Endothelial cell of umbilical vein (primary cell): ENCODE results near the gene TENT5C. TPM values are rescaled to one million over a fixed set of nuclear protein-coding genes. Genes with fewer than 3 reads are reported as not detected.

ENCODE experiments used
- BruUV-seq: library from RNA; stranded (reverse); fragments of 400-500 nt; replicated peaks from 2 replicates; lab custom pipeline; 2021; lab: Mats Ljungman, UMichigan
- CTCF ChIA-PET: fragments of 300-600, 350-600 bp; sonication (Branson Sonifier 250); formaldehyde crosslinking; loops from one replicate; lab custom pipeline; 2021; ENCODE audit warnings: antibody characterized with exemption, inconsistent platforms; lab: Charles Lee
- POLR2A ChIA-PET: fragments of 300-600, 350-600 bp; sonication (Branson Sonifier 250); formaldehyde crosslinking; loops from one replicate; lab custom pipeline; 2021; ENCODE audit warnings: antibody characterized with exemption, inconsistent platforms; lab: Charles Lee
- DNase-seq: peaks from one replicate; pipeline ENCODE4 v3.0.0-alpha.2; 2011; ENCODE audit warnings: low read depth, low spot score
- FAIRE-seq: peaks from 2 replicates; lab custom pipeline; 2011; peaks lifted over from hg19 to GRCh38; lab: Jason Lieb, UNC
- H2AFZ ChIP-seq: 2 replicates; pipeline ENCODE4 v1.6.0; 2012; ENCODE audit warnings: low read depth, low read length, control low read depth, inconsistent platforms
- H3K27ac ChIP-seq: 2 replicates; pipeline ENCODE4 v1.5.1; 2011; ENCODE audit warnings: low read depth, mild to moderate bottlenecking, control low read depth, low read length, moderate library complexity; ENCODE audit not compliant: insufficient read depth
- H3K27me3 ChIP-seq, 2 experiments: 2 replicates each; pipeline versions ENCODE4 v1.6.0 to v1.6.1; 2011; ENCODE audit warnings: low read length in 2 of 2, mixed read lengths in 1 of 2; ENCODE audit not compliant: control insufficient read depth in 2 of 2, insufficient read depth in 2 of 2
- H3K36me3 ChIP-seq, 2 experiments: 2 replicates in 1 of 2; 3 replicates in 1 of 2; pipeline ENCODE4 v1.5.1; 2011; ENCODE audit warnings: low read length in 2 of 2, mild to moderate bottlenecking in 1 of 2, moderate library complexity in 1 of 2; ENCODE audit not compliant: control insufficient read depth in 2 of 2, insufficient read depth in 2 of 2; ENCODE audit errors: extremely low read depth in 1 of 2
- H3K4me1 ChIP-seq: 3 replicates; pipeline ENCODE4 v1.5.1; 2011; ENCODE audit warnings: mild to moderate bottlenecking, low read length; ENCODE audit not compliant: control insufficient read depth, insufficient read depth; ENCODE audit errors: extremely low read depth
- H3K4me2 ChIP-seq: 2 replicates; pipeline ENCODE4 v1.6.1; 2011; ENCODE audit warnings: low read length, control low read depth, mixed read lengths; ENCODE audit not compliant: insufficient read depth
- H3K4me3 ChIP-seq, 3 experiments: fragments of 200-600 bp in 1 of 3; sonication (generic), shearing (Covaris generic) in 1 of 3; replicated peaks in 1 of 3; 2 replicates each; pipeline ENCODE4 v1.5.1; 2011 to 2016; ENCODE audit warnings: control low read depth in 3 of 3, low read length in 3 of 3, mild to moderate bottlenecking in 2 of 3, inconsistent platforms in 1 of 3, low read depth in 1 of 3, moderate library complexity in 1 of 3; ENCODE audit not compliant: insufficient read depth in 1 of 3
- H3K79me2 ChIP-seq: 2 replicates; pipeline ENCODE4 v1.6.0; 2012; ENCODE audit warnings: low read length, inconsistent platforms; ENCODE audit not compliant: control insufficient read depth, insufficient read depth
- H3K9ac ChIP-seq: replicated peaks from 2 replicates; pipeline ENCODE3; 2011; ENCODE audit warnings: low read length, control low read depth; ENCODE audit not compliant: insufficient read depth; ENCODE audit errors: extremely low read depth
- H3K9me1 ChIP-seq: replicated peaks from 3 replicates; pipeline ENCODE4 v1.6.0; 2011; ENCODE audit warnings: mild to moderate bottlenecking, low read length; ENCODE audit not compliant: control insufficient read depth, insufficient read depth; ENCODE audit errors: extremely low read depth
- H3K9me3 ChIP-seq: replicated peaks from 2 replicates; pipeline ENCODE4 v1.5.1; 2012; ENCODE audit warnings: low read length, inconsistent platforms; ENCODE audit not compliant: control insufficient read depth, insufficient read depth
- H4K20me1 ChIP-seq: replicated peaks from 2 replicates; pipeline ENCODE3; 2011; ENCODE audit warnings: mild to moderate bottlenecking, low read length; ENCODE audit not compliant: control insufficient read depth, insufficient read depth; ENCODE audit errors: extremely low read depth
- EZH2 ChIP-seq: IDR thresholded peaks from 2 replicates; pipeline ENCODE4 v1.6.1; 2012; ENCODE audit warnings: borderline replicate concordance, low read depth, mild to moderate bottlenecking, moderate library complexity, low read length, inconsistent platforms; ENCODE audit not compliant: severe bottlenecking
- GATA2 ChIP-seq: IDR thresholded peaks from 2 replicates; pipeline ENCODE4 v1.7.0; 2011; ENCODE audit warnings: low read depth, mild to moderate bottlenecking, moderate library complexity, mixed read lengths, low read length; ENCODE audit not compliant: insufficient read length, insufficient read depth
- JUN ChIP-seq: IDR thresholded peaks from 2 replicates; pipeline ENCODE4 v1.6.1; 2011; ENCODE audit warnings: borderline replicate concordance, low read depth; ENCODE audit not compliant: insufficient read length, insufficient read depth
- MYC ChIP-seq: IDR thresholded peaks from one replicate; pipeline ENCODE4 v1.6.1; 2011; ENCODE audit warnings: mild to moderate bottlenecking, low read depth, low read length
- dilution Hi-C: fragments of 300-500 bp; cut with MboI; formaldehyde crosslinking; loops from one replicate; pipeline ENCODE4 v1.15.0; 2019; ENCODE audit warnings: low sequenced_read_pairs; ENCODE audit not compliant: extremely low pct_ligation_motif_present
- intact Hi-C: fragments of 100-400 bp; cut with micrococcal nuclease; formaldehyde crosslinking; loops from one replicate; pipeline ENCODE4 v1.10.0; 2022
- polyA plus RNA-seq, 4 experiments: library from polyadenylated mRNA; depleted of rRNA in 3 of 4; stranded (reverse) in 3 of 4; unstranded in 1 of 4; fragments of >200 nt; gene quantifications; 2 replicates each; pipeline versions ENCODE4 v1.2.1 to v1.2.3, GENCODE V29; 2011 to 2012; ENCODE audit warnings: missing spikeins in 1 of 4
- total RNA-seq: library from RNA; stranded (reverse); gene quantifications from 2 replicates; pipeline ENCODE4 v1.2.3, GENCODE V29; 2021

TENT5C gene
- total and polyA plus RNA-seq, 2 donors (not counting 3 experiments of a cell fraction or from before 2014, with no cell fraction given) = 0.06 to 0.22 TPM

DNA sequence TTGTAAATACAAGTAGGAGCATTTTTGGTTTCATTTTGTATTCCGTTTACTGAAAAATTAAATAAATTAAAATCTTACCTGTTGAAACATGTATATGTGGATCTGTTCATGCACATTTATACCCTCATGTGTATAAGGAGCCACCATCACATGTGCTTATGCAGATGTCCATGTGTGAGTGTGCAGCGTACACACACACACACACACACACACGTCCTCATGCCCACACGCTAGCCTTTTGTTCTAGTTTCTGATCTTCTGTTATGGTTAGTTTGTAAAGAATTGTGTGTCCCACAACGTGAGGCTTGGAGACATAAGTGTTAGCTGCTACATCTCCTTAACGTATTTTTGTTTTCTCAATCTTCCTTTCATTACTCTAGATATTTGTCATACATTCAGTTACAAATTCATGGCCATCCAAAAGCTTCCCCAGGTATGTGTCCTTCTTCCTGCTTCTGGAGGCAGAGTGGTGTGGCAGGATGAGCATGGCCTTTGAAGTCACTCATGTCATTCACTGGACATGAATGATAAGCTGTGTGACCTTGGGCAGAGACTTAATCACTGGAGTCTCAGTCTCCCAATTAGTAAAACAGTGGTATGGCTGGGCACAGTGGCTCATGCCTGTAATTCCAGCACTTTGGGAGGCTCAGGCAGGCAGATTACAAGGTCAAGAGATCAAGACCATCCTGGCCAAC, 54.6 kb downstream of the TENT5C start:
- POLR2A ChIA-PET = interaction anchor here (0.8 kb wide), 1 partner anchor 29 kb away, joined by 3 read pairs; no protein-coding TSS in a partner anchor

DNA sequence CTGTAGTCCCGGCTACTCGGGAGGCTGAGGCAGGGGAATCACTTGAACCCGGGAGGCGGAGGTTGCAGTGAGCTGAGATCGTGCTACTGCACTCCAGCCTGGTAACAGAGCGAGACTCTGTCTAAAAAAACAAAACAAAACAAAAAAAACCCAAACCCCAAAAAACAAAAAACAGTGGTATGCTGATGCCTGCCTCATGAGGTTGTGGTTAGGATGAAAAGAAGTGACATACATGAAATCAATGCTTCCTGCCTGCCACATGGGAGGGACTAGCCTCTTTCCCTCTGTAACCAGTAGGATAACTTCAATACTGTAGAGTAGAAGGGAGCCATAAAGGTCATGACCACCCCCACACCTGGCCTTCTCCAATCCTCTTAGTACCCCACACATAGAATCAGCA, 55.2 kb downstream of the TENT5C start:
- Histone ChIP-seq H3K4me2 (no peak overlapping the region), H3K79me2 (no peaks in the 10 kb centered on the region), H3K4me1 (no peaks in the 10 kb centered on the region), H3K27me3 (peaks cover 0 to 3% of the 10 kb centered on the region in 2 experiments), H2AFZ (no peak overlapping the region), H3K36me3 (no peaks in the 10 kb centered on the region), H3K9ac (no peak overlapping the region), H3K9me3 (no peaks in the 10 kb centered on the region), H3K4me3 (no peak overlapping the region), H3K9me1 (no peaks in the 10 kb centered on the region), H3K27ac (no peak overlapping the region), H4K20me1 (no peaks in the 10 kb centered on the region)
- ChIA-PET POLR2A (no interaction called here), CTCF (interaction anchor here (1.0 to 1.2 kb wide), 2 partner anchors 10 to 93 kb away, joined by 3 read pairs; no protein-coding TSS in a partner anchor)
- intact Hi-C loops = no loop called here
- dilution Hi-C loops = no loop called here
- BruUV-seq = no TSS peak
- FAIRE-seq (no peak), DNase-seq (no peak)
- TF ChIP-seq GATA2 = no peak

More for the DNA sequence above, 54.6 kb downstream of the TENT5C start:
- no peaks in the 10 kb centered on the region for H4K20me1 ChIP-seq
- no peak for DNase-seq
- no peak overlapping the region for H3K9ac ChIP-seq
- no peak overlapping the region for H2AFZ ChIP-seq
- dilution Hi-C loops = no loop called here
- CTCF ChIA-PET = interaction anchor here (1.2 to 1.4 kb wide), 2 partner anchors 93 to 126 kb away, joined by 3 read pairs; no protein-coding TSS in a partner anchor
- no TSS peak for BruUV-seq
- peaks cover 0 to 3% of the 10 kb centered on the region in 2 experiments for H3K27me3 ChIP-seq
- H3K79me2 ChIP-seq = no peaks in the 10 kb centered on the region
- FAIRE-seq = no peak
- no peak overlapping the region for H3K4me3 ChIP-seq
- H3K4me1 ChIP-seq = no peaks in the 10 kb centered on the region
- H3K27ac ChIP-seq = no peak overlapping the region
- no peaks in the 10 kb centered on the region for H3K9me1 ChIP-seq
- intact Hi-C loops = no loop called here
- TF ChIP-seq JUN = no peak
- no peak for TF ChIP-seq EZH2
- no peak for TF ChIP-seq MYC
- no peak overlapping the region for H3K4me2 ChIP-seq
- no peaks in the 10 kb centered on the region for H3K9me3 ChIP-seq
- no peaks in the 10 kb centered on the region for H3K36me3 ChIP-seq
